ENCODE data around the gene MACROD2.

Gene MACROD2

GRCh38 chr20:14832630-14833029, 837.3 kb downstream of the MACROD2 start:
- in situ Hi-C loops (cut with HindIII; ENCODE audit: low sequenced_read_pairs): no loop called here

- in situ Hi-C loops (cut with HindIII; ENCODE audit: low sequenced_read_pairs): no loop called here
Measured at GRCh38 chr20:14838663-14839628, 843.6 kb downstream of the MACROD2 start.

DNA sequence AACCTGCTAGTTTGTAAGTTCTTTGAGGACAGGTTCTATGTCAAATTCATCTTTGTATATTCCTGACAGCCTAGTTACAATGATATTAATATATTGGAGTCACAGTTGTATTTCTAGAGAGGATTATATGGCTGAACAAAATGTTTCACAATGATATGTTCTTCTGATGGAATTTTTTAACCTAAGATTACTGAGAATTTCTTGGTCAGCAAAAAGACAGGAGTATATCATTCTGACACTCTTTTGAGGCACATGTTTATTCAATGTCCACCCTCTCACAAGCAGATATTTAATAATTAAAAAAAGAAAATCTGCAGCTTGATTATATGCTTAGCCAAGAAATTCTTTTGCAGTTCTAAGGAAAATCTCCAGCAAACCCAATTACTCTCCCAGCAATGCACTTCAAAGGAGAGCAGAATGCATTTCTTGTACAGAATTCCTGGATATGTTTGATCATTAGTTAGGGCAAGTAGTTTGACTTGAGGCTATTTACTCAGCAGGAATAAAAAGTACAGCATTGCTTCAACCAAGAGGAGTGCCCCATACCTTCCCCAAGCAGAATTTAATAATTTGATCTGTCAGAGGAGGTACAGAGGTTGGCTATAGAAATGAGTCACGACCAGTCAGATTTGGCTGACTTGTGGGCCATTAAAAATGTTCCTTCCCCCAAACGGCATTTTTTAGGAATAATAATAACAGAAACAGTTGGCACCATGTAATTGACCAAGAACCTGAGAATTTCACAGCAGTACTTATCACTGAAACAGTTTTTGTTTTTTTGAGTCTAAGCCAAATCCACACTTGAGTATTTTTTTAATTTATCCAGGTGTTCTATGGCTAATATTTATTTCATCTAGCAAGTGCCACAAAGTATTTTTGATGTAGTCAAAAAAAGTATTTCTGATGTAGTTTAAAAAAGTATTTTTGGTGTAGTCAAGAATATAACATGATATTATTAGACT, 850.2 kb downstream of the MACROD2 start:
- in situ Hi-C loops (cut with HindIII; ENCODE audit: low sequenced_read_pairs): no loop called here

- in situ Hi-C loops (cut with HindIII; ENCODE audit: low sequenced_read_pairs): no loop called here
Measured at GRCh38 chr20:14848806-14849205, 853.5 kb downstream of the MACROD2 start.

- in situ Hi-C loops (cut with HindIII; ENCODE audit: low sequenced_read_pairs): no loop called here
Measured at GRCh38 chr20:14853079-14853478, 857.8 kb downstream of the MACROD2 start.

DNA sequence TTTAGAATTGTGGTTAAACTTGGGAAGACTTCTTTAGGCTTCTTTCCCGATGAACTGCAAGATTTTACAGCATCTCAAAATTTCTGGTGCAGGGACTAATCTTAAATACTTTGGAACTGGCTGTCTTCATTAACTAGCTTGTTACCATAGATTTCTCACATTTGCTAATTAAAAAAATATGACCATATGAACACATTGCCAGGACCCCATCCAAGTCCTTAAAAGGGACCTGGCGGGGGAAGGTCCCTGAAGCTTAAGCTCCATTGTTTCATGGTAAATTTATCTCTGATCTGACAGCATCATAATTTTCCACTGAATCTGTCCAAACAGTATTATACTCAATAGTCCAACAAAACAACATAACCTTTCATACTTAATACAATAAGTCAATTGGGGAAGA, 859.9 kb downstream of the MACROD2 start:
- in situ Hi-C loops (cut with HindIII; ENCODE audit: low sequenced_read_pairs): no loop called here

DNA sequence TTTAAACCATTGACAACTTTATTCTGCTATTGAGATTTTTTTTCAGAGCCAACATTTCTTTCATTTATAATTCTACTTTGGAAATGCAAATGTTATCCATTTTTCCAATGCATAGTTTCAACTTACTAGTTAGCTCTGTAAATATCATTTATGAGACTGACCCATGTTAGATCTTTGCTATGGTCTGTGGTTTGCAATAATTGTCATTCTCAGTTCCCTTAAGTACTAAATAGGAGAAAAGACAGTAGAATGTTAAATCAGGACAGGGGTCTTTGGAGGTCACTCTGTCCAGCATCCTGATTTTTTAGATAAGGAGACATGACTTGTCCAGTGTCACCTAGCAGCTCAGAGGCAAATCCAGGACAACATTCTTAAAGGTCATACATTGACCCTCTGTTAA, 864.3 kb downstream of the MACROD2 start:
- in situ Hi-C loops (cut with HindIII; ENCODE audit: low sequenced_read_pairs): no loop called here

DNA sequence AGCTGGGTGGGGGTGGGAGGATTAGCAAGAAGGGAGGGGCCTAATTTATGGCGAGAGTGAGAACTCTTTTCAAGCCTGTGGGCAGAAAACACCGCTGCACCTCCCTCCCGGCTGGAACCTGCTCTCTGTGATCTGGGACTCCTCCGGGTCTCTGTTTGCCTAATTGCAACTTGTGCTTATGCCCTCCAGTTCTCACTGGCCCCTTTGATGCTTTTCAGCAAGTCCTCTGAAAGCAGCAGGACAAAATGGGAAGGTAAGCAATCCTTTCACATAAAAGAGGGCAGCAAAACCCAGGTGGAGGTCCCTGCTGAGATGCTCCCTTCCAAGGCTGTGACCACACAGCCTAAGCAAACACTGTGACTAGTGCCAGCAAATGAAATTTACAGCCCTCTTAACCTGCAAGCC, 865.1 kb downstream of the MACROD2 start:
- in situ Hi-C loops (cut with HindIII; ENCODE audit: low sequenced_read_pairs): no loop called here

DNA sequence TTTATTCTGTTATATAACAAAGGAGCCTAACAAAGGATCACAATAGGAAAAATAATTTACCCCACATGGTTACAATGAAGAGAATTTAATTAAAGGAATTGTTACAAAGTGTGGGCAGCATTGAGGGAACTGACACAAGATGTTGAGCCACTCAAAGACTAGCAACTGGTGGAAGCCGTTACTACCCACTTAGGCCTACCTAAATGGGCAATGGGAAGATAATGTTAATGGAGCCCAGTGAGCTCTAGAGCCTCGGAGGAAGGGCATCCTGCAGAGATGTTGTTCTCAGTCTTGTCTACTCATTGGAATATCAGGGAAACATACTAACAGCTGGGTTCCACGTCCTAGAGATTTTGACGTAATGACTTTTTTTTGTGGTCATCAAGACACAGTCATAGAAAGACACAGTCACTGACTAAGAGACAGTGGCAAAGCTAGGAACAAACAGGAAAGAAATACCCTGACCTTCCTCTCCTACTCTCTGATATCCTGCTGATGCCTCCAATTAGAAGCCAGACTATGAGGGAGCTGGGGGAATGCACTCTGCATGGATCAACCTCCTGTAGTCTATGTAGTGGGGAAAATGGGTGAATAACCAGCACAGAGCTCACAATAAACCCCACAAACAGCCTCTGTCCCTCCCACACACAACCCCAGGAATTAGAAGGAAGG, 865.8 kb downstream of the MACROD2 start:
- in situ Hi-C loops (cut with HindIII; ENCODE audit: low sequenced_read_pairs): no loop called here

- in situ Hi-C loops (cut with HindIII; ENCODE audit: low sequenced_read_pairs): no loop called here
Measured at GRCh38 chr20:14865169-14865568, 869.9 kb downstream of the MACROD2 start.

GRCh38 chr20:14865731-14866130, 870.4 kb downstream of the MACROD2 start:
- in situ Hi-C loops (cut with HindIII; ENCODE audit: low sequenced_read_pairs): no loop called here

DNA sequence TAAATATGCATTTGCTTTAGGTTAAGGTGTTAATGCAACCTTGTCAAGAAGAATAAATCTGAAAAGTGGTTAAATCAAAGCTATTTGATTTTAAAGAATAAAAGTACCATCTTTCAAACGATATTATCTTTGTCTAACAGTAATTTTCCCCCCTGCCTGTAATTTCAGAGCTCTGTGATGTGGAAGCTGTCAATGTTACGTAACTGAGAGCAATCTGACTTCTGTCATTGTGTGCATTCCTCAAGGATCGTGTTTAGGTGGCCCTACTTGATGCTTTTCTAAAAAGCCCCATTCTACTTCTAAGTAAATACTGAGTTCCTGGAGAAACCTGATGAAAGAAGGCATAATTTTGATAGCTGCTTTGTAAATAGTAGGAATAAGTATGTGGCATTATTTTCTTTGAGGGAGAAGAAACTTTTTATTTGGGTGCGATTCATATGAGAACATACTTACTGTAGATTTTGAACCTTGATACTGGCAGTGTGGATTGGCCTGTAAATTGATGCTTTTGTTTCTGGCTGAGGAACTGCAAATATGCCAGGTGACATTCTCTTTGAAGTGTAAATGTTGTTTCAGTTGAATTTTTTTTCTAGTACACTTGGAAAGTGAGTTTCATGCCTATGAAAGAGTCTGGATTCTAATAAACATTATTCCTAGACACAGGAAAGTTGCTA, 871.7 kb downstream of the MACROD2 start:
- in situ Hi-C loops (cut with HindIII; ENCODE audit: low sequenced_read_pairs): no loop called here

- in situ Hi-C loops (cut with HindIII; ENCODE audit: low sequenced_read_pairs): no loop called here
Measured at GRCh38 chr20:14877301-14878028, 882.1 kb downstream of the MACROD2 start.

DNA sequence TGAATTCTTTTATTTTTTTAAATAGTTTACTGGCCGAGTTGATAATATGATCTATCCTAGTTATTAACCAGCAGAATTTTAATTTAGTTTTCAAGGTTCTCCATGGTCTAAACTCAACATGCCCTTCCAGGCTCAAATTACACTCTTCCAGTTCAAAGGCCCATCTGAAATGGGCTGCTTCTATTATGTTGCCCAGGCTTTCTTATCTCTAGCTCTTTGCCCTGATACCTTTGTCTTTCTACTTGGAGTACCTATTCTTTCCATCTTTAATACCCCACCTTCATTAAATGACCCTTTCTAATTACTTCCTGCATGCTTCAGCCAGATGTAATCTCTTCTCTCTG, 883.3 kb downstream of the MACROD2 start:
- in situ Hi-C loops (cut with HindIII; ENCODE audit: low sequenced_read_pairs): no loop called here

DNA sequence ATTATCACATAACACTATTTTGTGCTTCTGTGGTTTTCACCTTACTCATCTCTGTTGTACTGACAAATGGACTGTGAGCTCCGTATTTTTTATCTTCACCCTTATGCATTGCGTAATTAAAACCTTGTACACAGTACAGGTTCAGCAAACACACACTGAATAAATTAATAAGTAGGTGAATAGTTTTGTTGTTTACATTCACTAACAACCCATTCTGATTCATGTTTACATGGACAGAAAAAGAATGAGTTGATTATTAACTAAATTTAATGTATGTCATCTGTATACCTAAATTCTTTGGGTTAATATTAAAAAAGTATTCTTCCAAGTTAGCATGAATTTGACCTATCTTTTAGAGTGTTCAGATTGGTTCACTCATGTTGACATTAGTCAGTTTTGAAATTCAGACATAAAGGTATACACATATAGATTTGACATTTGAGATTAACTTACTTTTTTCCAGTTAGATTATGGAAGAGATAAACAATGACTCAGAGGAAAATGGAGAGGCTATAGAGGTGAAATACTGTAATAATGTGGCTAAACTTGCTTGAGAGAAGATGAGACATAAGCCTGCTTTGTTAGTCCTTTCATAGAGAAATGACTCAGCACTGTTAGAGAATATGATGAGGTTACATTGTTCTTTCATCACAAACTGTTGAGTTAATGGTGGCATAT, 883.8 kb downstream of the MACROD2 start:
- in situ Hi-C loops (cut with HindIII; ENCODE audit: low sequenced_read_pairs): no loop called here

- in situ Hi-C loops (cut with HindIII; ENCODE audit: low sequenced_read_pairs): no loop called here
Measured at GRCh38 chr20:14879839-14880238, 884.5 kb downstream of the MACROD2 start.

DNA sequence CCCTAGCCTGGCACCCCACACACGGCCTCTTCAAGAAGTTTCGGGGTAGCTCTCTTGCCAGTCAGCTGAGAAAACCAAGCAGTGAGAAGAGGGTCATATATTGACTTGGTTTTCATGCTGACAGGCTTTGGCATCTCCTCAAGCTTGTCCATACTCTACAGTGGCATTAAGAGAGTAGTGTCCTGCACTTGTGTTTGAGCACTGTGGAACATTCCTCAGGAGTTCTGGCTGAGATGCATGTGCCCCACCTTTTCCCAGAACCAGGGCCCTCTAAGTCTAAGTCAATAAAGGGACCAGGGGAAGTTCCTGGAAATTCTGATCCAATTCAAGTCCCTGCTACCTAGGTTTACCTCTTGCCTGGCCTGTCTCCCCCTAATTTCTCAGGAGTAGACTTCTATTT, 886.2 kb downstream of the MACROD2 start:
- in situ Hi-C loops (cut with HindIII; ENCODE audit: low sequenced_read_pairs): no loop called here

GRCh38 chr20:14882157-14882556, 886.8 kb downstream of the MACROD2 start:
- in situ Hi-C loops (cut with HindIII; ENCODE audit: low sequenced_read_pairs): no loop called here

DNA sequence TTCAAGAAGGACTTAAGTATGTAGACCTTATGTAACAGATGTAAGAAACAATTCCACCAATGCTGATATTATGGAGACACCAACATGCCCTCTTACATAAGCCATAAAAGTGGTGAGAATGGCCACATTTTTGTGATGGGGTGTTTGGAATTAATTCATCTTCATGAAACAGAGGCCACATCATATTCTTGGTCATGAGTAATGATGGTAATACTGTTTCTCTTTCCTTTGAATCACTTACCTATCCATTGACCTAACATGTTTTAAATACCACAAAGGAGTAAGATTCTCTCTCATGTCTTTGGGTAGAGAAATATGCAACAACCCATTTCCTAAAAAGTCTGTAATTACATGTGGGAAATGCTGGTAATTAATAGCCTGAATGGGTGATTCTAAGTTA, 887.5 kb downstream of the MACROD2 start:
- in situ Hi-C loops (cut with HindIII; ENCODE audit: low sequenced_read_pairs): no loop called here
